DOHH2 (cell line): ENCODE measurements around the gene SCAPER.
"Not testable (repeated sequence)": the region's sequence is repeated elsewhere in the genome, so short reads cannot be mapped to it uniquely, and the experiment has no call there.

Source experiments
- CTCF ChIP-seq: fragments of 200-600 bp; sonication (generic); IDR thresholded peaks from one replicate; pipeline ENCODE4 v1.5.1; 2014; ENCODE audit warnings: antibody characterized with exemption, mild to moderate bottlenecking, low read depth, low read length; ENCODE audit not compliant: poor library complexity, severe bottlenecking
- EZH2phosphoT487 ChIP-seq: fragments of 200-600 bp; sonication (generic); IDR thresholded peaks from 2 replicates; pipeline ENCODE4 v1.6.1; 2017; ENCODE audit warnings: borderline replicate concordance, mild to moderate bottlenecking, antibody characterized with exemption, low read length, moderate library complexity, mixed read lengths

- not testable (repeated sequence) for TF ChIP-seq CTCF, EZH2phosphoT487
These were observed 86.2 kb downstream of the SCAPER start for GRCh38 chr15:76818926-76819325.
